ENCODE data around the gene ISG20.

The ISG20 gene

GRCh38 chr15:88655800-88656488, 17.1 kb downstream of the ISG20 start:
- DNase-seq: no peak

- no peak for DNase-seq
Measured at GRCh38 chr15:88656760-88657221, 18.0 kb downstream of the ISG20 start.

- DNase-seq: peak; percentile 13
Measured at GRCh38 chr15:88657326-88658069, 18.7 kb downstream of the ISG20 start.

GRCh38 chr15:88658070-88658965, 19.5 kb downstream of the ISG20 start:
- no peak for DNase-seq

- DNase-seq: no peak
Measured at GRCh38 chr15:88658972-88659931, 20.4 kb downstream of the ISG20 start.

- DNase-seq: no peak
Measured at GRCh38 chr15:88661041-88661700, 22.4 kb downstream of the ISG20 start.

- DNase-seq: no peak
Measured at GRCh38 chr15:88661761-88662556, 23.1 kb downstream of the ISG20 start.

GRCh38 chr15:88663141-88663621, 24.4 kb downstream of the ISG20 start:
- no peak for DNase-seq

GRCh38 chr15:88664151-88664778, 25.4 kb downstream of the ISG20 start:
- DNase-seq: peak; percentile 12

- DNase-seq: no peak
Measured at GRCh38 chr15:88674661-88675060, 35.8 kb downstream of the ISG20 start.

GRCh38 chr15:88678755-88679154, 39.9 kb downstream of the ISG20 start:
- DNase-seq: no peak

- no peak for DNase-seq
Measured at GRCh38 chr15:88680241-88681001, 41.6 kb downstream of the ISG20 start.

- no peak for DNase-seq
Measured at GRCh38 chr15:88681610-88682221, 42.9 kb downstream of the ISG20 start.

GRCh38 chr15:88684345-88684744, 45.5 kb downstream of the ISG20 start:
- DNase-seq: peak; percentile 49

- DNase-seq: no peak
Measured at GRCh38 chr15:88686166-88686565, 47.4 kb downstream of the ISG20 start.

- no peak for DNase-seq
Measured at GRCh38 chr15:88688394-88688933, 49.6 kb downstream of the ISG20 start.

- no peak for DNase-seq
Measured at GRCh38 chr15:88690331-88690730, 51.5 kb downstream of the ISG20 start.

GRCh38 chr15:88693191-88693590, 54.4 kb downstream of the ISG20 start:
- DNase-seq: no peak

All from MV-4-11 (cell line).